HFFc6 (cell line): ENCODE data around the gene C5. TPM values are rescaled to one million over a fixed set of nuclear protein-coding genes. Genes with fewer than 3 reads are reported as not detected.
A peak's percentile ranks its signal among the peaks of the same experiment; 100 is the strongest.

Experiments used
- DNase-seq: peaks from one replicate; pipeline ENCODE4 v3.0.0-alpha.2; 2018
- H3K27ac Mint-ChIP-seq: 2 replicates; pipeline ENCODE4 v1.8.0; 2020; ENCODE audit warnings: mild to moderate bottlenecking, mixed read lengths
- H3K27me3 Mint-ChIP-seq: 2 replicates; pipeline ENCODE4 v1.8.0; 2021; ENCODE audit warnings: mild to moderate bottlenecking, moderate library complexity, mixed read lengths; ENCODE audit not compliant: insufficient read depth
- H3K36me3 Mint-ChIP-seq: 2 replicates; pipeline ENCODE4 v1.8.0; 2021; ENCODE audit warnings: low read depth, mixed read lengths
- H3K4me1 Mint-ChIP-seq: 2 replicates; pipeline ENCODE4 v1.8.0; 2020; ENCODE audit warnings: low read depth, mixed read lengths
- H3K4me3 Mint-ChIP-seq: 2 replicates; pipeline ENCODE4 v1.8.0; 2020; ENCODE audit warnings: mild to moderate bottlenecking, moderate library complexity, mixed read lengths
- H3K9me3 Mint-ChIP-seq: 2 replicates; pipeline ENCODE4 v1.8.0; 2020; ENCODE audit warnings: mild to moderate bottlenecking, mixed read lengths
- CTCF ChIP-seq: fragments of 200-600 bp; sonication (generic); IDR thresholded peaks from 2 replicates; pipeline ENCODE4 v1.5.0; 2021; ENCODE audit warnings: antibody characterized with exemption, mild to moderate bottlenecking
- total RNA-seq, 6 experiments: library from RNA; stranded (reverse); fragmentation: NEBNext Ultra II Directional; extraction: Animal tissue kit (Norgen Biotek cat#: 25700); gene quantifications; 2 replicates in 1 of 6; 3 replicates in 5 of 6; pipeline ENCODE4 v1.2.3, GENCODE V29; 2021

Gene C5
- total RNA-seq, 6 experiments from 2014 or later = 1.5 to 2.3 (median 2.1) TPM

GRCh38 chr9:120982836-120983235, 67.2 kb downstream of the C5 start:
- no peaks in the 10 kb centered on the region for H3K36me3 Mint-ChIP-seq
- 0 out of 2 replicates have a peak overlapping the region, but pooled peaks have one; percentile 10 for H3K4me3 Mint-ChIP-seq
- H3K27ac Mint-ChIP-seq = no peak overlapping the region
- no peaks in the 10 kb centered on the region; the same call in 1 of the 2 replicates for H3K27me3 Mint-ChIP-seq
- TF ChIP-seq CTCF = no peak
- no peaks in the 10 kb centered on the region for H3K9me3 Mint-ChIP-seq
- peaks cover 26% of the 10 kb centered on the region for H3K4me1 Mint-ChIP-seq
- peak; percentile 37 for DNase-seq

GRCh38 chr9:120980951-120981350, 69.1 kb downstream of the C5 start:
- H3K4me1 Mint-ChIP-seq = peaks cover 24% of the 10 kb centered on the region
- H3K36me3 Mint-ChIP-seq = no peaks in the 10 kb centered on the region
- DNase-seq = no peak
- H3K27ac Mint-ChIP-seq = no peak overlapping the region
- no peaks in the 10 kb centered on the region; the same call in 1 of the 2 replicates for H3K27me3 Mint-ChIP-seq
- H3K9me3 Mint-ChIP-seq = no peaks in the 10 kb centered on the region
- no peak for TF ChIP-seq CTCF
- no peak overlapping the region for H3K4me3 Mint-ChIP-seq

GRCh38 chr9:120979797-120980196, 70.3 kb downstream of the C5 start:
- Mint-ChIP-seq H3K9me3 (no peaks in the 10 kb centered on the region), H3K27me3 (no peaks in the 10 kb centered on the region; the same call in 1 of the 2 replicates), H3K4me1 (peaks cover 24% of the 10 kb centered on the region), H3K36me3 (no peaks in the 10 kb centered on the region), H3K27ac (no peak overlapping the region), H3K4me3 (no peak overlapping the region)
- DNase-seq = no peak
- no peak for TF ChIP-seq CTCF

GRCh38 chr9:120978987-120979386, 71.1 kb downstream of the C5 start:
- peaks cover 31% of the 10 kb centered on the region for H3K4me1 Mint-ChIP-seq
- H3K36me3 Mint-ChIP-seq = no peaks in the 10 kb centered on the region
- H3K27me3 Mint-ChIP-seq = no peaks in the 10 kb centered on the region; the same call in 1 of the 2 replicates
- H3K4me3 Mint-ChIP-seq = no peak overlapping the region
- DNase-seq = no peak
- TF ChIP-seq CTCF = no peak
- no peak overlapping the region for H3K27ac Mint-ChIP-seq
- H3K9me3 Mint-ChIP-seq = no peaks in the 10 kb centered on the region

GRCh38 chr9:120977321-120977720, 72.8 kb downstream of the C5 start:
- DNase-seq = no peak
- peaks cover 2% of the 10 kb centered on the region for H3K27me3 Mint-ChIP-seq
- no peaks in the 10 kb centered on the region for H3K9me3 Mint-ChIP-seq
- no peak overlapping the region for H3K27ac Mint-ChIP-seq
- H3K4me1 Mint-ChIP-seq = peaks cover 16% of the 10 kb centered on the region
- no peaks in the 10 kb centered on the region for H3K36me3 Mint-ChIP-seq
- TF ChIP-seq CTCF = no peak
- H3K4me3 Mint-ChIP-seq = no peak overlapping the region

- no peak for TF ChIP-seq CTCF
- no peak overlapping the region for H3K27ac Mint-ChIP-seq
- peaks cover 18% of the 10 kb centered on the region for H3K4me1 Mint-ChIP-seq
- H3K4me3 Mint-ChIP-seq = no peak overlapping the region
- H3K36me3 Mint-ChIP-seq = no peaks in the 10 kb centered on the region
- H3K9me3 Mint-ChIP-seq = no peaks in the 10 kb centered on the region
- DNase-seq = no peak
- H3K27me3 Mint-ChIP-seq = peaks cover 4% of the 10 kb centered on the region
Measured at GRCh38 chr9:120974921-120975320, 75.2 kb downstream of the C5 start.
